GM19351 (cell line): Measurements from ENCODE around the gene FNTB.
A peak's percentile ranks its signal among the peaks of the same experiment; 100 is the strongest.

Source experiments
- ATAC-seq: cut with Tn5 transposase; IDR thresholded peaks from one replicate; pipeline ENCODE4 v1.9.1; 2021; ENCODE audit warnings: mild to moderate bottlenecking, moderate library complexity; ENCODE audit not compliant: unreplicated experiment

The FNTB gene

DNA sequence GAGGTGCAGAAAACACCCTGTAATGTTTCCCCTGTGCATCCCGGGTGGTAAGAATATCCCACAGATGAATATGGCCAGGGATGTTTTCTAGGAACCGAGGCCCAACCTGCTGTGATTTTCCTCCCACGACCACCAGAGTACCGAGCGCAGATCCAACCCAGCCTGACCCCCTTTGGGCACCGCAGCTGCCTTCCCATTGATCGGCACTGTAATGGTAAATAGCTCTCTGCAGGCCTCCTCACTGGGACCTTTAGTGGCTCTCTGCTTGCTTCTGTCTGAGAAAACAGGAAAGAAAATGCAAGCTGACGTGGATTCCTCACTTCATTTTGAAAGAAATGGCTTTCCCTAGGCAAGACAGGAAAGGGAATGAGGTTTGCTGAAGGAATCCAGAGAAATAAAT is 12.1 kb upstream of the FNTB start:
- ATAC-seq: no peak

DNA sequence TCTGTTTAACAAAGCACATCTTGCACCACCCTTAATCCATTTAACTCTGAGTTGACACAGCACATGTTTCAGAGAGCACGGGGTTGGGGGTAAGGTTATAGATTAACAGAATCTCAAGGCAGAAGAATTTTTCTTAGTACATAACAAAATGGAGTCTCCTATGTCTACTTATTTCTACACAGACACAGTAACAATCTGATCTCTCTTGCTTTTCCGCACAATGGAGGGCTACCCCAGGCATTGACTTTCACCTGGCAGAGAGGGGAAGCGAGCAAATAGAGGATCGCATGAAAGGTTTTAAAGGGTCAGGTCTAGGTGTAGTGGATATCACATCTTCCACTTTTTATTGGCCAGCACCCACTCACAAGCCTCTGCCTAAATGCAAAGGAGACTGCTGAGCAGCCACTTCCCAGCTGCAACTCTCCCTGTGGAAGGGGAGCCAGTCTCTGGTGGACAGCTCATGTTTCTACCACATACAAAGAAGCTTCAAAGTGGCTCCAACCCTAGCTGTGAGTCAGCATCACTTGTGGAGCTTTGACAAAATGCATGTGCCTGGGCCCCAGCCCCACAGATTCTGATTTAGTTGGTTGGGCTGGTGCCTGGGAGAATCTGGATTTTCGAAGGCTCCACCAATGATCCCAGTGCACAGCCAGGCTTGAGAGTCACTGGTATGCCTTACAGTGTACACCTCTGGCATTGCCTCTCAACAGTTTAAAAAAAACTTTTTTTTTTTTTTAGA is 7.2 kb upstream of the FNTB start:
- no peak for ATAC-seq

DNA sequence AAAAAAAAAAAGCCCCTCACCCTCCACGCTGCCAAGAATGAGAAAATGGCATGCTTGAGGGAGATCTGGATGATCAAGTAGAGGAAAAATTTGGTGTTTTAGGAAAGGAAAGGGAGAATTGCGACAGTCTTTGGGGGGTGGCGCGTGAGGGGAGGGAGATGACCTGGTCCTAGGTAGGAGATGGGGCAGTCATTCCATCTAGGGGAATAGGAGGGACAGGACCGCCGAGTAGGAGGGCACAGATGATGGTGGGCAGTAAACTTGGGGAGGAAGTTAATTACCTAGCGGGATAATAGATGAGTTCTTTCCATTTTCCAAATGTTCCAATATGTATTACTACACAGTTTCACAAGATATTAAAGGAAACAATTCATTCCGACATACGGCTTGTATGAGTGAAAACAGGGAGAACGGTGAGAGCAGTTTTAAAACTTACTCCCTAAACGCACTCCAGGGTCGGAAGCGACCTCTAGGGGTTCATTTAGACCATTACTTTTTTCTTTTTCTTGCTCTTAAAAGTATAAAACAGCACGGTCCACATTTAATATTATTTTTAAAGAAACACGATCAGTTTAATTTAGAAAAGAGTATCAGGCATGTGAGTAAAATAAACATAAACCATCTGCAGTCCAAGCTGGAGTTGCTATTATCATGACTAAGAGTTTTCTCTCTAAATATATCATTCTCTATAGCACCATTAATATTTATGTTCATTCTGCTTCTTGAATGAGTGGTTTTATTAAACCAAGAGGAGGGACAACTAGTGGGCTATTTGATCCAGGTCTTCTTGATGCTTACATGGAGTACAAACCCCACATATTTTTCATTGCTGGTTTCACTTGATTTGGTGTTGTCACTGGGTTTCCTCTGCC is 3.0 kb upstream of the FNTB start:
- no peak for ATAC-seq

DNA sequence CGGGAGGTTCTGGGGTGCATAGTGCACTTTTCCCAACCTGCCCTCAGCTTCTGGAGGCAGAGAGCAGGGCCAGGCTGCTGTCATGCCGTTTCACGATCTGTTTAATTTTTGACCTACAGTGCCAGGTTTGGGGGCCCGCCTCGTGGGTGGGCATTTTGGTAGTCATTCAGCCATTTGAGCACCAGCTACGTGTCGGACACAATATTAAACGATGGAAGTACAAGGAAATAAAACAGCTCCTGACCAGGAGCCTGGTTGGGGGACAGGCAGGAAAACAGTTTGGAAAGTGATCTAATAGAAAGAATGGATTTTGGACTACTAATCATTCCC is 708 bp downstream of the FNTB start:
- ATAC-seq: no peak

DNA sequence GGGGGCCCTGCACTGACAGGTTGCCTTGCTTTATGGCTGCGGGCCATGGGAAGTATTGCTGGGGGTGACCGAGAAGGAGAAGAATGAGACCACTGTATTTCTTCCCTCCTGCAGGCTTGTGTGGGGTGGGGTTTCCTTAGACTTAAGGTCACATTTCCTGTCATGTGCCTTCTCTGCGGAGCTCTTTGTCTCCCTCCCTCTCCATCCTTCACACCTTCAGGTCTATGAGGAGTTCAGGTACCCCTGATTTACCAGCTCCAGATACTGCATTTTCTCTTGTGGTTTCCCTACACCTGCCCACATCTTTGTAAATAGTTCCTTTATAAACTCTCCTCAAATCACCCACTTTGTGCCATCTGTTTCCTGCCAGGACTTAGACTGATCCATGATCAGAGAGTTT is 3.6 kb downstream of the FNTB start:
- no peak for ATAC-seq

DNA sequence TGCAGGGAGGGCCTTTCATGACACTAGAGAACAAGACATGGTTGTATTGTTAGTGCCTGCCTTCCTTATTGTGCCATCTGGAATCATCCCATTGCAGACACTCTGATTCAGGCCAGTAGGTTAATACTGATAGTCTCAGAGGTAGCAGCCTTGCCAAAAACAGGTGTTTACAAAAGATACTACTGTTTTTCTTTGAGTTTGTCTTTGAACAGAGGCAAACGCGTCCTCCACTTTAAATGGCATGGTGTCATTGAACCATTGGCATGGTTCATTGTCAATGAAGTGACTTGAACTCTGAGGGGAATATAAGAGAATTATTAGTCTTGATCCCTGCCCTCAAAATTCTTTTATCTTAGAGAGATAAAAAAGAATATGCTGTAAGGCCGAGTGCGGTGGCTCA is 4.2 kb downstream of the FNTB start:
- ATAC-seq: no peak

DNA sequence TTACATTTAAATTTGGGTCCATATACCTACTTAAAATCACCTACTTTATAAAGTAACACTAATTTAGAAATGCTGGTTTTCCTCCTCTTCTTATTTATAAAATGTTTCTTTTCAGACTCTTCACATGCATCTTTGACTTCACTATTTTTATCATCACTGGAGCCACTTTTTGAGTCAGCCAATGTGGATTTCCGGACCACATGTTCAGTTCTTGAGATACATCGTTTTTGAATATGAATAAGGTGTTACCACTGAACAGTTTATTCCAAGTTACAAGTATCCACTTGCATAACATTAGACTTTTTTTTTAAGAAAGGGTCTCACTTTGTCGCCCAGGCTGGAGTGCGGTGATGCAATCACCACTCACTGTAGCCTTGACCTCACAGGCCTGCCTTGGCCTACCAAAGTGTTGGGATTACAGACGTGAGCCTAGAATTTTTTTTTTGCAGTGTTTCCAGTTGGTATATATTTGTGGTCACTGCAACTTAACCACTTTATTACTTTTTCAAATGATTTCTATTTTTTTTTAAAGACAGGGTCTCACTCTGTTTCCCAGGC is 5.7 kb downstream of the FNTB start:
- no peak for ATAC-seq

DNA sequence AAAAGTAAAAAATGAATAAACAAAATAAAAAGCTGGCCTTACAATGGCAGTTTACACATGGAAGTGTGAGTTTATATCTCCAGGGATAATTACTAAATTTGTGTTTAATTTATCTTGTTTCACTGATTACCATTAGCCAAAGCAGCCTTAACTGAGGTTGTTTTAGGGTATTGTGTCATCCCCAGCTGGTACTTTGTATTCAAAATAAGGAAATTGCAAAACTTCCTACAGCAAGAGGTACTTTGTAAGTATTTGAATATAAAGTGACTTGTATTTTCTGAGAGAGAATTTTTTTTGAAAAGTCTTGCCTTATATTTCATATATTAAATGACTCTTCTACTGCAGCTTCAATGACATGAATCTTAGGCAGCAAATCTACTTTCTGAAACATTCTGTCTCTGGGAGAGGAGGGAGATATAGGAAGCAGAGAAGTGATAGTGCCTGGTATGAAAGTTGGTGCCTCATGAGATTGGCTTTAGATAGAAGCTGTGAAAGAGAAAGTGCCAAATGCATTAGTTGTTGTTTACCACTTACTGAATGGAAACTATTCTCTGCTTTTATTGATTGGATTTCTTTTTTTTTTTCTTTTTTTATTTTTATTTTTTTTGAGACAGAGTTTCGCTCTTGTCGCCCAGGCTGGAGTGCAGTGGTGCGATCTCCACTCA is 6.7 kb downstream of the FNTB start:
- ATAC-seq: no peak

DNA sequence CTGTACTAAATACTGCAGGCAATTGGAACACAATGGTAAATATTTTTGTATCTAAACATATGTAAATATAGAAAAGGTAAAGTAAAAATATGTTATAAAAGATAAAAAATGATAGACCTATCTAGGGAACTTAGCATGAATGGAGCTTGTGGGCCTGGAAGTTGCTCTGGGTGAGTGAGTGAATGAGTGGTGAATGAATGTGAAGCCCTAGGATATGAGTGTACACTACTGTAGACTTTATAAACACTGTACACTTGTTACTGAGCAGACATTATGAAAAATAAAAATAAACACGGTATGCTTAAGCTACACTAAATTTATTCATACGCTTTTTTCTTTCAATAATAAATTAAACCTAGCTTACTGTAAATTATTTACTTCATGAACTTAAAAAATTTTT is 7.8 kb downstream of the FNTB start:
- ATAC-seq: no peak

DNA sequence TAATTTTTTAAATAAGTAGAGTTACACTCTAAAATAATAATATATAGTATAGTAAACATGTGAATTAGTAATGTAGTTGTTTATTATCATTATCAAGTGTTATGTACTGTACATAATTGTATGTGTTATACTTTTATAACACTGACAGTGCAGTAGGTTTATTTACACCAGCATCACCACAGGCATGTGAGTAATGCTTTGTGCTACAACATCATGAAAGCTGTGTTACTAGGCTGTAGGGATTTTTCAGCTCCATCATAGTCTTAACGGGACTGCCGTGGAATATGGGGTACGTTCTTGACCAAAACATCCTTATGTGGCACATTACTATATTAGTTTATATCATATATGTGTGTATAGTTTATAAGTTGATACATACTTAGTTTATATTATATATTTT is 8.6 kb downstream of the FNTB start:
- no peak for ATAC-seq

DNA sequence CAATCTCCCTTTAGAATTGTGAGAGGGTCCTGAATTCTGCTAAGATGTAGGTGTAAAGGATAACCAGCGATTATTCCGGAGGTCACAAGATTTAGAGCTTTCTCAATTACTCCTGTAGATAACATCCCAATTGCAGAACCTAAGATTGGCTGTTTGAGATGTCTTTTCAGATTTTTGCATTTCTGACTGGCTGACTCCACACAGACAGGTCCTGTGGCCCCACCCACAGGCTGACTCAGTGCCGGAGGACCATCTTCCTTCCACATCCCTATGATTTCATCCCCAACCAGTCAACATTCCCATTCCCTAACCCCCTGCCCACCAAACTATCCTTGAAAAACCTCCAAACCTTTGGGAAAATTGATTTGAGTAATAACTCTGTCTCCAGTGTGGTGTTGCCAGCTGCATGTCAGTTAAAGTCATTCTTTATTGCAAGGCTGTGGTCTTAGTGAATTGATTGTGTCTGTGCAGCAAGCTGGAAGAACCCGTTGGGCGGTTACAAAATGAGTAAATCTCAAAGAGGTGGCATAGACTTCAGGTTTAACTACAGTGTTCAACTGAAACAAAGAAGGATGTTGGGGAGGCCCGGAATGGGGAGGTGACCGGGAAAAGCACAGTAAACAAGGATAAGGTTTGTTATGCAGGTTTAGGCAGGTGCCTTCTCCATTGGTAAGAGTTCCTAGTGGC is 10.6 kb downstream of the FNTB start:
- ATAC-seq: no peak

DNA sequence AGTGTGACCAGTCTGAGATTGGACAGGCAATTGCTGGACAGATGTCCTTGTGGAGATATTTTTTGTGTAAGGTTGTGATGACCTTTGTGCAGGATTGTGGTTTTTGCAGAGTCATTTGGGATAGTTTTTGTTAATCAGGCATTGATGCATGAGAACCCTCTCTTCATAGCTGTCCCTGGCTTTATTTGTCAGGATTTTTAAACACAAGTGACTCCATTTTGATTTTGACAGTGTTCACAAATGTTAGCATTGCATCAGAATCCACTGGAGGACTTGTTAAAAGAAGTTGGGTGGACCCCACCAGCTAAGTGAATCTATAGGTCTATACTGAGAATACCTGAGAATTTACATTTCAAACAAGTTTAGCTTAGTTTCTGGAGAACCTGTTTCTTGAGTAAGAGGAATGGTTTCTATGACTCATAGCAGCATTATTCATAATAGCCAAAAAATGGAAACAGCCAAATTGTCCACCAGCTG is 11.8 kb downstream of the FNTB start:
- no peak for ATAC-seq

DNA sequence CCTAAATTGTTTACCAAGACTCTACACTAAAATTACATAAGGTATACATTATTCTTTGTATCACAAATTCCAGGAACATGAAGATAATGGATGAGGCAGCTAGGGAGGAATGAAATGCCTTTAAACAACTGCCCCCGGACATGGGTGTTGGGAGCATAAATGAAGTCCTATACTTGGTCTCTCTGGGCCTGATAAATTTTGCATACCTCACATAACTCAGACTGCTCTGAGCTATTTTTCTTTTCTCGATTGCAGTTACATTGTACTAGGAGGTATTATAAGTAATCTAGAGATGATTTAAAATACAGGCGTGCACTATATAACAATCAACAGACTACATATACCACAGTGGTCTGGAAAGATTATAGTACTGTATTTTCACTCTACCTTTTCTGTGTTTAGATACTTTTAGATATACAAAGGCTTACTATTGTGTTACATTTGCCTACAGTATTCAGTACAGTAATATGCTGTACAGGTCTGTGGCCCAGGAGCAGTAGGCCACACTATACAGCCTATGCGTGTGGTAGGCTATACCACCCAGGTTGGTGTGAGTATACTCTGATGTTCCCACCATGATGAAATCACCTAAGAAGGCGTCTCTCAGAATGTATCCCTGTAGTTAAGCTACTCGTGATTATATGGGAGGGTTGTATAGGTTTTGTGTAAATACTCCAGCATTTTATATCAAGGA is 14.3 kb downstream of the FNTB start:
- ATAC-seq: no peak

DNA sequence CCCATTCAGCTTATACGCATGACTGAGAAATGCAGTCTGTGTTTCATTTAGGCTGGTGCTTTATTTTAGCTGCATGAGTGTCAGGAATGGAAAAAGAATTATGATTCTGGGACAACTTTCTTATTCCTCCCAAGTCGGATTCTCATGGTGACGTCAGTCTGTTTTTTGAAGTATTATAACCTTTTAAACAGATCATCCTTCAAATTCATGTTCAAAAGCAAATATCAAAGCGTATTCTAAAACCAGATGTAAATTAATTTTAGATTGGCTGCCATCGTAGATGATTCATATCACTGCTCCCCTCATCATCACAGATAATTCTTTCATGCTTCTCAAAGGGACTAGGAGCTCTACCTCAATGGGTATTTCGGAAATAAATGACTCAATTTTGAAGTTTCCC is 15.0 kb downstream of the FNTB start:
- no peak for ATAC-seq

DNA sequence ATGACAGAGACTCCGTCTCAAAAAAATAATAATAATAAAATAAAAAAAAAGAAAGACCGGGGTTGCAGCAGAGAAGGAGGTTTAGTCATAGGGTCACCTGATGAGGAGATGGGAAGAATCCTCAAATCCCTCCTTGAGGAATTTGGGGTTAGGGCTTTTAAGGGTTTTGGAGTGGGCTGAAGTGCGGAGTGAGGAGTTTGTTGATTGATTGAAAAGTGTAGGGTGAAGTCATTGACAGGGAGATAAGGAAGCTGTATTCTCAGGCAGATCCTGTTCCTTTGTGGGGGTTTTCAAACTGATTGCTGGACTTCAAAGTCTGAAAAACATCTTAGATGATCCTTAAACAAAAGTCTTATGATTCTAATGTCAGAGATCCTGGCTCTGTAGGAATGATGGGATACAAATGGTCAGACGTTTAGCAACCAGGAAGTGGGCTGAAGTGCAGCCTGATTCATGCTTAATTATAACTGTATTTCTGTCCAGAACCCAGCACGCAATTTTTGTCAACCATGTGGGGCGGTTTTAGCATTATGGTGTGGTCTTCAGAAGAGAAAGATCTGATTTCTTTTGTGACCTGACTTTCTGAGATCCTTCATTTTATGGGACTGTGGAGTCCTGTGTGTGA is 16.0 kb downstream of the FNTB start:
- ATAC-seq: no peak

DNA sequence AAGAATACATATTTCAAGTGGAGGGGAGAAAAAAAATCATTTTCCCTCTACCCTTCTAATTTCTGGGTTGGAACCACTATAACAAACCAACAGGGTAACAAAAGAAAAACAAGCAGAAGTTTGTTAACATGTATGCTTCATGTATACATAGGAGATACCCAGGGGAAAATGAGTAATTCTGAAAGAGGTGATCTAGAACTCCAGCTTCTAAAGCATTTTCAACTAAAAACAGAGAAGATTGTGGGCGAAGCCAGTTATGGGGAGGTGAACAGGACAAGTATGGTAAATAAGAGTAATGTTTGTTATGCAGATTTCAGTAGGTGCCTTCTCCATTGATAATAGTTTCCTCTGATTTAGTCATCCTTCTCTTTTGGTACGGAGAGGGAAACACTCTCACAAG is 16.7 kb downstream of the FNTB start:
- ATAC-seq: peak; percentile 74

DNA sequence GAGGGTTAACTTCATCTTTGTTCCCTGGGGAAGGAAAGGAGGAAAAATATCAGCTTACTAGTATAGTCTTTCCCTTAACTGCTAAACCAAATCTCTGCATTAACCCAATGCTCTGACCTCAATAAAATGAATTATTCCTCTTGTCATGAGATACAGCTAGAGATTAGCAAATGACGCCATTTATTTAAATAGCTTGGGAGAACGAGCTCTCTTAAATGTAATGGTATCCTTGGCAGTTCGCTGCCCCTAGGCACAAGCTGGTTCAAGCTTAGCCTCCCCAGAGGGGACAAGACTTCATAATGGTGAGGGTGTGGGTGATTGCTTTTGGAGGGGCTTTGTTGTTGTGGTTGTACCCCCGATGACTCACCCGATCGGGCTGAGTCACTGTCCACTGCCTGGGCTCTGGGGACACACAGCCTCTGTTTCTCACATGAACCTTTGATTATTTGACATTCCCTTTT is 19.6 kb downstream of the FNTB start:
- ATAC-seq: no peak

DNA sequence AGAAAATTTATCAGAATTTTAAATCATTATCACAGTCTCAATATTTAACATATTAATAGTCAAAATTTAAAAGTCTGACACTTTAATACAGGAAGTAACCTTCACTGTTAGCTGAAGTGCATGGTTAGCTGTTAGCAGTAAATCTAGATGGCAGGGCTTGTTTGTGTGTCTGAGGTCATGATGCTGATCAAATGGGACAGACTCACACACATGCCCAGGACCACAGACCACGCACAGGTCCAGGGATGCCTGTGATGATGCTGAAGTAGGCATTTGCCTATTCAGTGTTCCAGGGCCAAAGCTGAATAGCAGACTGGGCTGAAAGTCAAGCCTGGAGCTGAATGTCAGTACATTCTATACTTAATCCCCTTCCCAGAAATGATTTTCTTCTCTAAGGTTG is 20.5 kb downstream of the FNTB start:
- no peak for ATAC-seq

DNA sequence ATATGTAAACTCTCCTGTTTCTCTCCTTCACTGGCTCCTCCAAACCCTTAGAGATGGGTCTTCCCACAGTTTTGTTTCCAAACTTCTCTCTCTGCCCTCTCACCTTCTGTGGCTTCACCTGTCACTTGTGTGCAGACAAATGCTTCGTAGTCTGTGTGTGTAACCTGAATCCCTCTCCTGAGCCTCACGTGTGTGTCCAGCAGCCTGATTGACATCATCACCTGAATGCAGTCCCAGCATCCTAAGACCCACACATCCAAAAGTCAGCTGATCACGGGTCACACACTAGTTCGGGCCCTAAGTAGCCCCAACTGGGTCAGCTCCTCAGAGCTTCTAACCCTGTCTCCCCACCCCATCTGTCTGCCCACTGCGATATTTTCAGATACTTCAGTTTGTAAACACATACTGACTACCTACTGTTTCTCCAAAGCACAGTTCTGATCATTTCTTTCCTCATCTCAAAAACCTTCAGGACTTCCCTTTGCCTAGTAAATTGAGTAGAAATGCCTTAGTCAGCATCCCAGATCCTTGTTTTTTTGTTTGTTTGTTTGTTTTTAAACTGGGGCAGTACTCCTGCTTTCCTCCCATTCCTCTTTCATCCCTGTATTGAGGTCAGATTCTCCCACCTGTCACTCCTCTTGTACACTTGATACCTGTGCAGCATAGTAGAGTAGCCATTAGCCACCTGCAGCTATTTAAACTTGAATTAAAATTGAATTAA is 23.7 kb downstream of the FNTB start:
- no peak for ATAC-seq
